ENCODE data around the gene F10.
"Not testable (repeated sequence)": the region's sequence is repeated elsewhere in the genome, so short reads cannot be mapped to it uniquely, and the experiment has no call there.

F10 gene

GRCh38 chr13:113161433-113161832, 38.8 kb downstream of the F10 start:
- Histone ChIP-seq H2AFZ (ENCODE audit: low read length) (no peak overlapping the region), H3K4me3 (ENCODE audit: low read length, poor library complexity, severe bottlenecking) (no peak overlapping the region), H4K20me1 (ENCODE audit: insufficient read depth, low read length, poor library complexity, severe bottlenecking) (no peaks in the 10 kb centered on the region), H3K27me3 (ENCODE audit: insufficient read depth, low read length, poor library complexity, severe bottlenecking) (no peaks in the 10 kb centered on the region), H3K79me2 (ENCODE audit: insufficient read depth, low read length) (no peaks in the 10 kb centered on the region), H3K9me3 (ENCODE audit: insufficient read depth, low read depth, low read length) (no peaks in the 10 kb centered on the region), H3K36me3 (ENCODE audit: insufficient read depth, low read length) (no peaks in the 10 kb centered on the region), H3K9ac (ENCODE audit: low read depth, low read length, poor library complexity, severe bottlenecking) (no peak overlapping the region), H3F3A (ENCODE audit: low read depth) (no peaks in the 10 kb centered on the region), H3K4me1 (ENCODE audit: insufficient read depth, low read length, poor library complexity, severe bottlenecking) (no peaks in the 10 kb centered on the region), H3K4me2 (ENCODE audit: low read depth, low read length, poor library complexity, severe bottlenecking) (no peak overlapping the region), H3K9me2 (replicated peaks; ENCODE audit: low read depth, low read length) (no peaks in the 10 kb centered on the region)
- TF ChIP-seq CTCF (conservative IDR thresholded peaks at IDR 0.05; ENCODE audit: low read length) (no peak), EZH2phosphoT487 (IDR thresholded peaks at IDR 0.05; ENCODE audit: borderline replicate concordance) (no peak)

- H3K36me3 ChIP-seq (ENCODE audit: insufficient read depth, low read length); H3F3A ChIP-seq (ENCODE audit: low read depth); H3K27me3 ChIP-seq (ENCODE audit: insufficient read depth, low read length, poor library complexity, severe bottlenecking); H3K9ac ChIP-seq (ENCODE audit: low read depth, low read length, poor library complexity, severe bottlenecking); H3K9me2 ChIP-seq (replicated peaks; ENCODE audit: low read depth, low read length); H3K9me3 ChIP-seq (ENCODE audit: insufficient read depth, low read depth, low read length); H2AFZ ChIP-seq (ENCODE audit: low read length); H3K79me2 ChIP-seq (ENCODE audit: insufficient read depth, low read length); H4K20me1 ChIP-seq (ENCODE audit: insufficient read depth, low read length, poor library complexity, severe bottlenecking); H3K4me2 ChIP-seq (ENCODE audit: low read depth, low read length, poor library complexity, severe bottlenecking); H3K4me3 ChIP-seq (ENCODE audit: low read length, poor library complexity, severe bottlenecking); H3K4me1 ChIP-seq (ENCODE audit: insufficient read depth, low read length, poor library complexity, severe bottlenecking): not testable (repeated sequence)
These were observed 39.4 kb downstream of the F10 start for GRCh38 chr13:113161975-113162374.

GRCh38 chr13:113162783-113163685, 40.4 kb downstream of the F10 start:
- no peaks in the 10 kb centered on the region for H3F3A ChIP-seq (ENCODE audit: low read depth)
- H3K79me2 ChIP-seq (ENCODE audit: insufficient read depth, low read length): no peaks in the 10 kb centered on the region
- no peak overlapping the region for H3K9ac ChIP-seq (ENCODE audit: low read depth, low read length, poor library complexity, severe bottlenecking)
- H3K27me3 ChIP-seq (ENCODE audit: insufficient read depth, low read length, poor library complexity, severe bottlenecking): no peaks in the 10 kb centered on the region
- H3K9me2 ChIP-seq (replicated peaks; ENCODE audit: low read depth, low read length): no peaks in the 10 kb centered on the region
- no peaks in the 10 kb centered on the region for H4K20me1 ChIP-seq (ENCODE audit: insufficient read depth, low read length, poor library complexity, severe bottlenecking)
- no peak for TF ChIP-seq EZH2phosphoT487 (IDR thresholded peaks at IDR 0.05; ENCODE audit: borderline replicate concordance)
- H3K4me1 ChIP-seq (ENCODE audit: insufficient read depth, low read length, poor library complexity, severe bottlenecking): no peaks in the 10 kb centered on the region
- no peak overlapping the region for H2AFZ ChIP-seq (ENCODE audit: low read length)
- no peaks in the 10 kb centered on the region for H3K9me3 ChIP-seq (ENCODE audit: insufficient read depth, low read depth, low read length)
- H3K4me2 ChIP-seq (ENCODE audit: low read depth, low read length, poor library complexity, severe bottlenecking): no peak overlapping the region
- H3K36me3 ChIP-seq (ENCODE audit: insufficient read depth, low read length): no peaks in the 10 kb centered on the region
- no peak overlapping the region for H3K4me3 ChIP-seq (ENCODE audit: low read length, poor library complexity, severe bottlenecking)

GRCh38 chr13:113164492-113164891, 41.9 kb downstream of the F10 start:
- H3K27me3 ChIP-seq (ENCODE audit: insufficient read depth, low read length, poor library complexity, severe bottlenecking): no peaks in the 10 kb centered on the region
- H3K4me2 ChIP-seq (ENCODE audit: low read depth, low read length, poor library complexity, severe bottlenecking): no peak overlapping the region
- H3K79me2 ChIP-seq (ENCODE audit: insufficient read depth, low read length): no peaks in the 10 kb centered on the region

More at GRCh38 chr13:113164492-113164891, 41.9 kb downstream of the F10 start:
- no peaks in the 10 kb centered on the region for H3K9me3 ChIP-seq (ENCODE audit: insufficient read depth, low read depth, low read length)
- no peaks in the 10 kb centered on the region for H3K9me2 ChIP-seq (replicated peaks; ENCODE audit: low read depth, low read length)
- no peak overlapping the region for H2AFZ ChIP-seq (ENCODE audit: low read length)
- no peaks in the 10 kb centered on the region for H3K4me1 ChIP-seq (ENCODE audit: insufficient read depth, low read length, poor library complexity, severe bottlenecking)
- TF ChIP-seq EZH2phosphoT487 (IDR thresholded peaks at IDR 0.05; ENCODE audit: borderline replicate concordance): no peak
- TF ChIP-seq CTCF (conservative IDR thresholded peaks at IDR 0.05; ENCODE audit: low read length): no peak
- no peaks in the 10 kb centered on the region for H4K20me1 ChIP-seq (ENCODE audit: insufficient read depth, low read length, poor library complexity, severe bottlenecking)
- H3K4me3 ChIP-seq (ENCODE audit: low read length, poor library complexity, severe bottlenecking): no peak overlapping the region
- H3K36me3 ChIP-seq (ENCODE audit: insufficient read depth, low read length): no peaks in the 10 kb centered on the region
- no peaks in the 10 kb centered on the region for H3F3A ChIP-seq (ENCODE audit: low read depth)
- H3K9ac ChIP-seq (ENCODE audit: low read depth, low read length, poor library complexity, severe bottlenecking): no peak overlapping the region
